AG04449 (cell line): ENCODE measurements around the gene DNAJC21.
A peak's percentile ranks its signal among the peaks of the same experiment; 100 is the strongest.

Source experiments
- CTCF ChIA-PET: fragments of 350-600 bp; formaldehyde crosslinking; extraction: SDS; loops from one replicate; lab custom pipeline; 2021; ENCODE audit warnings: antibody characterized with exemption; lab: Yijun Ruan, JAX
- POLR2A ChIA-PET: fragments of 400-600, 350-600 bp; formaldehyde crosslinking; extraction: SDS; loops from one replicate; lab custom pipeline; 2020; ENCODE audit warnings: antibody characterized with exemption, inconsistent platforms; lab: Yijun Ruan, JAX
- DNase-seq: peaks from one replicate; pipeline ENCODE4 v3.0.0-alpha.2; 2010; ENCODE audit warnings: low read depth, low spot score
- H3K4me3 ChIP-seq: 2 replicates; pipeline ENCODE4 v1.5.1; 2011; ENCODE audit warnings: low read depth, mild to moderate bottlenecking, control low read depth, low read length
- CTCF ChIP-seq: IDR thresholded peaks from one replicate; pipeline ENCODE4 v1.5.1; 2011; ENCODE audit warnings: mild to moderate bottlenecking, moderate library complexity, low read length, control low read depth, inconsistent platforms; ENCODE audit not compliant: insufficient read depth; ENCODE audit errors: missing control alignments

Gene DNAJC21

GRCh38 chr5:35003018-35003957 is 73.9 kb downstream of the DNAJC21 start:
- peak; percentile 79 for TF ChIP-seq CTCF
- CTCF ChIA-PET, result interaction anchor here (0.6 to 5.7 kb wide), 45 partner anchors 9 to 923 kb away, joined by 3 to 72 read pairs (median 5); partner anchors contain the start of genes BRIX1, DNAJC21 and RAD1
- POLR2A ChIA-PET, result no interaction called here
- no peak overlapping the region for H3K4me3 ChIP-seq
- DNase-seq, result no peak

GRCh38 chr5:35004200-35004599 is 74.8 kb downstream of the DNAJC21 start:
- H3K4me3 ChIP-seq, result no peak overlapping the region
- ChIA-PET CTCF (interaction anchor here (0.8 to 5.7 kb wide), 26 partner anchors 8 to 922 kb away, joined by 3 to 72 read pairs (median 5); partner anchors contain the start of gene DNAJC21), POLR2A (no interaction called here)
- no peak for DNase-seq
- TF ChIP-seq CTCF, result no peak

GRCh38 chr5:35004771-35005170 is 75.4 kb downstream of the DNAJC21 start:
- DNase-seq, result no peak
- H3K4me3 ChIP-seq, result no peak overlapping the region
- CTCF ChIA-PET, result interaction anchor here (1.1 to 5.7 kb wide), 8 partner anchors 11 to 561 kb away, joined by 3 to 72 read pairs (median 10); partner anchors contain the start of gene DNAJC21
- TF ChIP-seq CTCF, result no peak
- POLR2A ChIA-PET, result no interaction called here
